ENCODE data around the gene SH2D6.
"Not testable (repeated sequence)": the region's sequence is repeated elsewhere in the genome, so short reads cannot be mapped to it uniquely, and the experiment has no call there.

SH2D6 gene

DNA sequence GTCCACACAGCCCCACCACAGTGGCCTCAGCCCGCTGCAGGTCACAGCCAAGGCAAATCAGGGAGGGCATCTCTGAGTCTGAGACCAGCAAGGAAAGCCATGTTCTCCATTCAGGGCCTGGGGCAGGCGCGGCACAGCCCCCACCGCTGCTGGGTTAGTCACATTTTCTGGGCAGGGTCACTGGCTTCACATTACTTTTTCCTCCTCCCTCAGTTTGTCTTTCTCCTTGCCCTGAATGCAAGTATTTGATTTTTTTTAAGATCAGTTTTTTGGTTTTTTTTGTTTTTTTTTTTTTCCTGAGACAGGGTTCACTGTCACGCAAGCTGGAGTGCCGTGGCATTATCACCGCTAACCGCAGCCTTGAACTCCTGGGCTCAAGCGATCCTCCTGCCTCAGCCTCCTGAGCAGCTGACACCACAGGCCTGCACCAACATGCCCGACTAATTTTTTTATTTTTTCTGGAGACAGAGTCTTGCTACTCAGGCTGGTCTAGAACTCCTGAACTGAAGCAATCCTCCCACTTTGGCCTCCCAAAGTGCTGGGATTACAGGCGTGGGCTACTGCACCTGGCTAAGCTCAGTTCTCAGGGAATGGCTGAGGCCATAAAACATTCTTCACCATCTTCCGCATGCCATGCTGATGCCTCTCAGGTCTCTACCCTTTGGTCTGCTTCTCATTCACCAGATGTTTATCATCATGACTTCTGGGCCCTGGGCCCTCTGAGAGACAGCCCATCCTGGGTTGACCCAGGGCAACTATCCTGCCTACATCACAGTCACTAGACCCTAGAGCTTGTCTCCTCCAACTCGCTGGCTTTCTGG is 7.7 kb upstream of the SH2D6 start:
- Histone ChIP-seq H3K79me1 (ENCODE audit: low read length) (peaks cover 5% of the 10 kb centered on the region), H4K12ac (ENCODE audit: low read depth, low read length) (no peak overlapping the region), H4K91ac (ENCODE audit: low read depth, low read length) (no peak overlapping the region), H2BK120ac (ENCODE audit: insufficient read depth, low read length, poor library complexity) (no peak overlapping the region), H3K18ac (ENCODE audit: low read length) (peak overlapping the region; percentile 34), H2AFZ (ENCODE audit: insufficient read depth, low read length, poor library complexity) (no peak overlapping the region), H2BK12ac (ENCODE audit: low read length) (no peak overlapping the region), H4K8ac (ENCODE audit: low read depth, low read length) (no peak overlapping the region), H2AK5ac (ENCODE audit: low read length) (no peak overlapping the region), H3K9me3 (ENCODE audit: insufficient read depth, low read depth, low read length) (no peaks in the 10 kb centered on the region), H2BK5ac (ENCODE audit: low read depth, low read length, poor library complexity) (no peak overlapping the region), H3K4me1 (ENCODE audit: control insufficient read depth in 1 of 2, insufficient read depth in 2 of 2, low read length in 2 of 2) (peaks cover 23 to 24% of the 10 kb centered on the region in 2 experiments), H3K9ac (ENCODE audit: low read length) (no peak overlapping the region), H3K4ac (ENCODE audit: low read depth, low read length) (no peak overlapping the region), H3K36me3 (ENCODE audit: control insufficient read depth in 1 of 2, insufficient read depth in 2 of 2, low read length in 2 of 2) (peaks cover 0 to 2% of the 10 kb centered on the region in 2 experiments), H3K27ac (ENCODE audit: low read depth, low read length) (no peak overlapping the region), H3K23ac (ENCODE audit: low read length) (no peak overlapping the region), H3K14ac (ENCODE audit: low read length) (no peak overlapping the region), H3K79me2 (ENCODE audit: control insufficient read depth, insufficient read depth, low read length, poor library complexity) (peaks cover 8% of the 10 kb centered on the region), H3K27me3 (ENCODE audit: insufficient read depth, low read length) (no peaks in the 10 kb centered on the region), H3K4me3 (ENCODE audit: low read depth, low read length) (no peak overlapping the region), H3K4me2 (ENCODE audit: low read length) (no peak overlapping the region)
- peak; percentile 93 to 94 for DNase-seq
- no CpG with 5 or more reads among the region's 13 CpGs for WGBS (ENCODE audit: extremely low coverage, insufficient coverage, insufficient read length)

- H3K4me2 ChIP-seq (ENCODE audit: low read length) = no peak overlapping the region
- WGBS (ENCODE audit: extremely low coverage, insufficient coverage, insufficient read length) = no CpG with 5 or more reads among the region's 5 CpGs
Measured at GRCh38 chr2:85411405-85411748, 7.1 kb upstream of the SH2D6 start.

DNA sequence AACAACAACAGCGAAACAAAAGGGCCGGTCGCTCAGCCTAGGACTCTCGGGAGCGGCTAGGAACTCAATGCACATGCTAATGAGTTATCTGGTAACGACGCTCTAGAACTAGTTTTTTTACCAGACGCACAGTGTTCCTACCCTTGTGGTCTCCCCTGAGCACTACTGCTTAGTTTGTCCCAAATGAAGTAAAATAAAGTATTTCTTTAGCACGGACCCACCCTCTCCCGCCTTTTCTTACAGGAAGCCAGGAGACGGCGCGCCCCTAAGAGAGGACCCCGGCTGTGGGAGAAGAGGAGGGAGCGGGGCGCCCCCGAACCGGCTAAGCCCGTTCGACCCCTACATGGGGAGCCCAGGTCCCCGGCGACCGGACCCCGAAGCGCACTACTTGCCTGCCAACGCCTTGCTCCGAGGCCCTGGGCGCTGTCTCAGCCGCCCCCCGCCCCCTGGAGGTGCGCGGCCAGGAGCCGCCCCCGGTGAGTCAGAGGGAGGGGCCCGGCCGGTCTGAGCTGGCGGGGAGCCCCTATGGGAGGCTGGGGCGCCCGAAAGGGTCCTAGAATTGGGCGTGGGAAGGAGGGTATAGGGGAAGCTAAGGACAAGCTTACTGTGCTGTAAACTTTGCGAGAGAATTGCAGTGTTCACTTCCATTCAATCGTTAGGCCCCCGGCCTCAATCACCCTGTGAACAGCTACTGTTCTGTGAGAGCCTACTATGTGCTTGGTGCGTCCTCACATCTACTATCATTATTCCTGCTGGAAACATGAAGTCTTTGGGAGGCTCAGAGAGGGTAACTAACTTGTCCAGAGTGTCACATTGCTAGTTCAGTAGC is 4.7 kb upstream of the SH2D6 start:
- Histone ChIP-seq H3K79me1 (ENCODE audit: low read length) (peaks cover 15% of the 10 kb centered on the region), H3K79me2 (ENCODE audit: control insufficient read depth, insufficient read depth, low read length, poor library complexity) (peaks cover 16% of the 10 kb centered on the region)

More at GRCh38 chr2:85411405-85411748, 7.1 kb upstream of the SH2D6 start:
- Histone ChIP-seq H3K9ac (ENCODE audit: low read length) (no peak overlapping the region), H4K12ac (ENCODE audit: low read depth, low read length) (no peak overlapping the region), H3K4me1 (ENCODE audit: control insufficient read depth in 1 of 2, insufficient read depth in 2 of 2, low read length in 2 of 2) (peaks cover 23 to 24% of the 10 kb centered on the region in 2 experiments), H3K36me3 (ENCODE audit: control insufficient read depth in 1 of 2, insufficient read depth in 2 of 2, low read length in 2 of 2) (peaks cover 0 to 2% of the 10 kb centered on the region in 2 experiments), H4K8ac (ENCODE audit: low read depth, low read length) (no peak overlapping the region), H3K23ac (ENCODE audit: low read length) (no peak overlapping the region), H2AK5ac (ENCODE audit: low read length) (no peak overlapping the region), H3K9me3 (ENCODE audit: insufficient read depth, low read depth, low read length) (no peaks in the 10 kb centered on the region), H3K27me3 (ENCODE audit: insufficient read depth, low read length) (no peaks in the 10 kb centered on the region), H3K79me2 (ENCODE audit: control insufficient read depth, insufficient read depth, low read length, poor library complexity) (peaks cover 8% of the 10 kb centered on the region), H3K14ac (ENCODE audit: low read length) (no peak overlapping the region), H2BK5ac (ENCODE audit: low read depth, low read length, poor library complexity) (no peak overlapping the region), H3K79me1 (ENCODE audit: low read length) (peaks cover 5% of the 10 kb centered on the region), H2BK120ac (ENCODE audit: insufficient read depth, low read length, poor library complexity) (no peak overlapping the region), H2AFZ (ENCODE audit: insufficient read depth, low read length, poor library complexity) (no peak overlapping the region), H3K4me3 (ENCODE audit: low read depth, low read length) (no peak overlapping the region), H3K18ac (ENCODE audit: low read length) (no peak overlapping the region), H2BK12ac (ENCODE audit: low read length) (no peak overlapping the region), H4K91ac (ENCODE audit: low read depth, low read length) (no peak overlapping the region), H3K4ac (ENCODE audit: low read depth, low read length) (no peak overlapping the region), H3K27ac (ENCODE audit: low read depth, low read length) (no peak overlapping the region)
- no peak for DNase-seq

DNA sequence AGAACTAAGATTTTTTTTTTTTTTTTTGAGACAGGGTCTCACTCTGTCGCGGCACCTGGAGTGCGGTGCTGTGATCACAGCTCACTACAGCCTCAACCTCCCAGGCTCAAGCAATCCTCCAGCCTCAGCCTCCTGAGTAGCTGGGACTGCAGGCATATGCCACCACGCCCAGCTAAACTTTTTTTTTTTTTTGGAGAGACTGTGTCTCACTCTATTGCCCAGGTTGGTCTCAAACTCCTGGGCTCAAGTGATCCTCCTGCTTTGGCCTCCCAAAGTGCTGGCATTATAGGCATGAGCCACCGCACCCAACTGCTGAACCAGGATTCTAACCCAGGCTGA is 4.1 kb upstream of the SH2D6 start:
- not testable (repeated sequence) for H3K9me3 ChIP-seq (ENCODE audit: insufficient read depth, low read depth, low read length); H4K8ac ChIP-seq (ENCODE audit: low read depth, low read length); DNase-seq; H2BK12ac ChIP-seq (ENCODE audit: low read length); H3K9ac ChIP-seq (ENCODE audit: low read length); H3K27me3 ChIP-seq (ENCODE audit: insufficient read depth, low read length); H3K4ac ChIP-seq (ENCODE audit: low read depth, low read length); H3K4me2 ChIP-seq (ENCODE audit: low read length); H4K91ac ChIP-seq (ENCODE audit: low read depth, low read length); H3K27ac ChIP-seq (ENCODE audit: low read depth, low read length); H2AFZ ChIP-seq (ENCODE audit: insufficient read depth, low read length, poor library complexity); H2BK120ac ChIP-seq (ENCODE audit: insufficient read depth, low read length, poor library complexity); H3K18ac ChIP-seq (ENCODE audit: low read length); H3K23ac ChIP-seq (ENCODE audit: low read length); H3K14ac ChIP-seq (ENCODE audit: low read length); H3K36me3 ChIP-seq (ENCODE audit: control insufficient read depth in 1 of 2, insufficient read depth in 2 of 2, low read length in 2 of 2); H2BK5ac ChIP-seq (ENCODE audit: low read depth, low read length, poor library complexity); H2AK5ac ChIP-seq (ENCODE audit: low read length); H4K12ac ChIP-seq (ENCODE audit: low read depth, low read length); H3K4me3 ChIP-seq (ENCODE audit: low read depth, low read length)
- no CpG with 5 or more reads among the region's 5 CpGs for WGBS (ENCODE audit: extremely low coverage, insufficient coverage, insufficient read length)
- Histone ChIP-seq H3K79me2 (ENCODE audit: control insufficient read depth, insufficient read depth, low read length, poor library complexity) (peaks cover 18% of the 10 kb centered on the region), H3K79me1 (ENCODE audit: low read length) (peaks cover 18% of the 10 kb centered on the region), H3K4me1 (ENCODE audit: control insufficient read depth in 1 of 2, insufficient read depth in 2 of 2, low read length in 2 of 2) (peaks cover 23 to 25% of the 10 kb centered on the region in 2 experiments)

More for the DNA sequence above, 4.7 kb upstream of the SH2D6 start:
- Histone ChIP-seq H3K36me3 (ENCODE audit: control insufficient read depth in 1 of 2, insufficient read depth in 2 of 2, low read length in 2 of 2) (no peaks in the 10 kb centered on the region), H3K23ac (ENCODE audit: low read length) (no peak overlapping the region), H2BK12ac (ENCODE audit: low read length) (no peak overlapping the region), H2BK5ac (ENCODE audit: low read depth, low read length, poor library complexity) (peak overlapping the region; percentile 54), H3K4me2 (ENCODE audit: low read length) (peak overlapping the region; percentile 91), H2BK120ac (ENCODE audit: insufficient read depth, low read length, poor library complexity) (peak overlapping the region; percentile 67), H3K4me3 (ENCODE audit: low read depth, low read length) (peak overlapping the region; percentile 81), H4K8ac (ENCODE audit: low read depth, low read length) (peak overlapping the region; percentile 94), H3K27ac (ENCODE audit: low read depth, low read length) (peak overlapping the region; percentile 23), H3K14ac (ENCODE audit: low read length) (peak overlapping the region; percentile 81), H4K12ac (ENCODE audit: low read depth, low read length) (peak overlapping the region; percentile 82), H3K4ac (ENCODE audit: low read depth, low read length) (peak overlapping the region; percentile 57), H4K91ac (ENCODE audit: low read depth, low read length) (peak overlapping the region; percentile 86), H2AK5ac (ENCODE audit: low read length) (no peak overlapping the region), H3K4me1 (ENCODE audit: control insufficient read depth in 1 of 2, insufficient read depth in 2 of 2, low read length in 2 of 2) (peaks cover 19 to 21% of the 10 kb centered on the region in 2 experiments), H2AFZ (ENCODE audit: insufficient read depth, low read length, poor library complexity) (peak overlapping the region; percentile 83), H3K18ac (ENCODE audit: low read length) (peak overlapping the region; percentile 68), H3K27me3 (ENCODE audit: insufficient read depth, low read length) (no peaks in the 10 kb centered on the region), H3K9ac (ENCODE audit: low read length) (peak overlapping the region; percentile 81), H3K9me3 (ENCODE audit: insufficient read depth, low read depth, low read length) (no peaks in the 10 kb centered on the region)
- no CpG with 5 or more reads among the region's 44 CpGs for WGBS (ENCODE audit: extremely low coverage, insufficient coverage, insufficient read length)
- peak in 1 of 2 donors; percentile 65 for DNase-seq
